GM18505 (cell line): ENCODE data around the gene ABHD1.
"Not testable (repeated sequence)": the region's sequence is repeated elsewhere in the genome, so short reads cannot be mapped to it uniquely, and the experiment has no call there.

Source experiments
- ATAC-seq: cut with Tn5 transposase; IDR thresholded peaks from one replicate; pipeline ENCODE4 v1.9.1; 2021; ENCODE audit not compliant: unreplicated experiment
- POLR2A ChIP-seq: IDR thresholded peaks from 4 replicates; pipeline ENCODE4 v1.6.1; 2011; ENCODE audit warnings: borderline replicate concordance; ENCODE audit not compliant: insufficient read depth, insufficient read length; ENCODE audit errors: extremely low read depth

Gene ABHD1

GRCh38 chr2:27171351-27171848 lies 47.8 kb downstream of the ABHD1 start:
- no peak for TF ChIP-seq POLR2A
- no peak for ATAC-seq

DNA sequence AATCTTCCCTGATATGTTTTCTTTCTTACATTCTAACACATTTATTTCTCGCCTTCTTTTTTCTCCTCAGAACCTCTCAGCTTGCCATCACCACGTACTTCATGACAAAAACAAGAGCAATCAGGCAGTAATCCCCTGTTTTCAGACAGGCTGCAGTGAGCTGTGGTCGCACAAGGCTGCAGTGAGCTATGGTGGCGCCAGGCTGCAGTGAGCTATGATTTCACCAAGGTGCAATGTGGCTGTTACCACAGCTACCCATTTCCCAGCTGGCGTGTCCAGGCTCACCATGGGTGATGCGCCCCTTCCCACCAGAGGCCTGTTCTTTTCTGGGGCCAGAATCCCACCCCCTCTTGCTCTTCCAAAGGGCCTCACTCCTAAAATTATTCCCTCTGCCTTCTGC lies 51.0 kb downstream of the ABHD1 start:
- ATAC-seq = no peak
- no peak for TF ChIP-seq POLR2A

DNA sequence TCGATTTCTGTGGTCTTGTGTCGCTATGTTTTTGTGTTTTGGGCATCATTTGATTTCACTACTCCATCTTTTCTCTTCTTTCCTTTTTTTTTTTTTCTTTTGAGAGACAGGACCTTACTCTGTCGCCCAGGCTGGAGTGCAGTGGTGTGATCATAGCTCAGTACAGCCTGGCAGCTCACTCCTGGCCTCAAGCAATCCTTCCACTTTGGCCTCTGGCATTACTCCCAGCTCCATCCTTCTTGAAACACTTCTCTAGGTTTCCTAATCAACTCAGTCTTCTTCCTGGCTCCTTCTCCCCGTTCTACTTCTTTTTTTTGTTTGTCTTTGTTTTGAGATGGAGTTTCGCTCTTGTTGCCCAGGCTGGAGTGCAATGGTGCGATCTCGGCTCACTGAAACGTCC lies 51.7 kb downstream of the ABHD1 start:
- no peak for TF ChIP-seq POLR2A
- ATAC-seq = no peak

- not testable (repeated sequence) for ATAC-seq
These were observed 52.2 kb downstream of the ABHD1 start for GRCh38 chr2:27175781-27176180.

DNA sequence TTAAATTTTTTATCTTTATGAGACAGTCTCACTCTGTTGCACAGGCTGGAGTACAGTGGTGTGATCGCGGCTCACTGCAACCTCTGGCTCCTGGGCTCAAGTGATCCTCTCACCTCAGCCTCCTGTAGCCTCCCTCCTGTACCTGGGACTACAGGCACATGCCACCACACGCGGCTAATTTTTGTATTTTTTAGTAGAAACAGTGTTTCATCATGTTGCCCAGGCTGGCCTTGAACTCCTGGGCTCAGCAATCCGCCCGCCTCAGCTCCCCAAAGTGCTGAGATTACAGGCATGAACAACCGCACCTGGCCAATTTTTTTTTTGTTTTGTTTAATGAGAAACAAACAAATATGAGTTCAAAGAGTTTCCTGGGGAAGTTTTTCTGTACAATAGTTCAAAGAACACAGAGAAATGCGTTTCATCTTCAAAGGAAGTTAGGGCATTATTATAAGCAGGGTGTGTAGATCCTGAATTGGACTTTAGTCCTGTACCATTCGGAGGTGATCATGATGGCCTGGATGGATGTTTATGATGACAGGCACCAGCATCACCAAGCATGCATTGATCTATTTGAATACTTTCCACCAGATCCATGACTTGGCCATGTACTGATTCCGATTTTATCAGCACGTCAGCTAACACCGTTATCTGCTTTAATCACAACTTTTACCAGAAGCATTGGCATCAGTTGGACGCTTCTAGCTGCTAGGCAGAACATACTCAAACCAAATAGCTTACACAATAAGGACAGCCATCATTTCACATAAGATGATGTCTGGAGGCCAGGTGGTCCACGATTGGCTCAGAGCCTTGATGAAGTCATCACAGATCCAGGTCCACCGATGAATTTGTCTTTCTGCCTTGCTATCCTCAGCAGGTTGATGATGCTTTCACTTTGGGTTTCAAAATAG lies 54.1 kb downstream of the ABHD1 start:
- ATAC-seq = no peak
- no peak for TF ChIP-seq POLR2A

- no peak for ATAC-seq
These were observed 54.9 kb downstream of the ABHD1 start for GRCh38 chr2:27178469-27178868.

DNA sequence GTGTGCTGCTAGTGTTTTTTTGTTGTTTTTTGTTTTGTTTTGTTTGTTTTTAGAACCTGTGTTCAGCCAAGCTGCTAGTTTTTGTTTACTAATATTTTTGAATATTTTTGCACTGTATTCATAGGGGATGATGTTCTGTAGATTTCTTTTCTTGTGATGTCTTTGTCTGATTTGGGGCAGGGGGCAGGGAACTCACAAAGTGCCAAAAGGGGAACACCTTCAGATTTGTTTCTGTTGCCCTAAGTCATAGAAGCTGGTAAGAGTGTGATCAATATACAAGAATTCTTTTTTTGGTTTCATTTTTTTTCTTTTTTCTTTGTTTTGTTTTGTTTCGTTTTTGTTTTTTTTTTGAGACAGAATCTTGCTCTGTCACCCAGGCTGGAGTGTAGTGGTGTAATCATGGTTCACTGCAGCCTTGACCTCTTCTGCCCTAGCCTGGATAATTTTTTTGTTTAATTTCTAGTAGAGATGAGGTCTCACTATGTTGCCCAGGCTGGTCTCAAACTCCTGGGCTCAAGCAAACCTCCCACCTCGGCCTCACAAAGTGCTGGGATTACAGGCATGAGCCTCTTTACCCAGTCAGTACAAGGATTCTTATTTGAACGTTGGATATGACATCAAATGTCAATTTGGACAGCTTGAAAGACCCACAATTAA lies 55.9 kb downstream of the ABHD1 start:
- TF ChIP-seq POLR2A = no peak
- no peak for ATAC-seq

More at GRCh38 chr2:27178469-27178868, 54.9 kb downstream of the ABHD1 start:
- TF ChIP-seq POLR2A = no peak
